T follicular helper cell (primary cell): ENCODE results near the gene FATE1.

ENCODE experiments used
- DNase-seq: peaks from one replicate; pipeline ENCODE4 v3.0.0-alpha.2; 2020; ENCODE audit warnings: low read depth

Gene FATE1

GRCh38 chrX:151743651-151744470 is 28.0 kb downstream of the FATE1 start:
- DNase-seq: no peak

GRCh38 chrX:151745651-151746050 is 29.8 kb downstream of the FATE1 start:
- DNase-seq: no peak

- no peak for DNase-seq
Measured at GRCh38 chrX:151746502-151746901, 30.7 kb downstream of the FATE1 start.

- no peak for DNase-seq
Measured at GRCh38 chrX:151750511-151750910, 34.7 kb downstream of the FATE1 start.

- DNase-seq: no peak
Measured at GRCh38 chrX:151752847-151753246, 37.0 kb downstream of the FATE1 start.

- DNase-seq: no peak
Measured at GRCh38 chrX:151753313-151754046, 37.6 kb downstream of the FATE1 start.

GRCh38 chrX:151754047-151754429 is 38.2 kb downstream of the FATE1 start:
- no peak for DNase-seq

GRCh38 chrX:151754641-151755215 is 38.9 kb downstream of the FATE1 start:
- no peak for DNase-seq

GRCh38 chrX:151759041-151759708 is 43.3 kb downstream of the FATE1 start:
- no peak for DNase-seq

GRCh38 chrX:151762802-151763201 is 47.0 kb downstream of the FATE1 start:
- no peak for DNase-seq

- no peak for DNase-seq
Measured at GRCh38 chrX:151763711-151764110, 47.9 kb downstream of the FATE1 start.

GRCh38 chrX:151765026-151765425 is 49.2 kb downstream of the FATE1 start:
- DNase-seq: no peak

- no peak for DNase-seq
Measured at GRCh38 chrX:151771726-151772125, 55.9 kb downstream of the FATE1 start.
